Epithelial cell of proximal tubule (primary cell): ENCODE data around the gene PIKFYVE. TPM values are rescaled to one million over a fixed set of nuclear protein-coding genes. Genes with fewer than 3 reads are reported as not detected.

Source experiments
- DNase-seq: peaks from one replicate; pipeline ENCODE4 v3.0.0-alpha.2; 2011; ENCODE audit warnings: low read depth
- H3K4me3 ChIP-seq: 2 replicates; pipeline ENCODE4 v1.5.1; 2011; ENCODE audit warnings: low read depth, mild to moderate bottlenecking, low read length
- total RNA-seq: library from RNA; depleted of rRNA; stranded (reverse); fragments of >200 nt; gene quantifications from 2 replicates; pipeline ENCODE4 v1.2.3, GENCODE V29; 2015
- TF ChIP-seq, protein P1 (sequence below): conservative IDR thresholded peaks from 2 replicates; pipeline ENCODE4 v1.5.1; 2012; ENCODE audit warnings: low read depth, mild to moderate bottlenecking, low read length

The PIKFYVE gene
- total RNA-seq, 1 donor from 2014 or later, result 13.8 TPM

GRCh38 chr2:208235860-208236259 lies 30.2 kb upstream of the PIKFYVE start:
- H3K4me3 ChIP-seq, result no peak overlapping the region
- DNase-seq, result no peak
- TF ChIP-seq, protein P1, sequence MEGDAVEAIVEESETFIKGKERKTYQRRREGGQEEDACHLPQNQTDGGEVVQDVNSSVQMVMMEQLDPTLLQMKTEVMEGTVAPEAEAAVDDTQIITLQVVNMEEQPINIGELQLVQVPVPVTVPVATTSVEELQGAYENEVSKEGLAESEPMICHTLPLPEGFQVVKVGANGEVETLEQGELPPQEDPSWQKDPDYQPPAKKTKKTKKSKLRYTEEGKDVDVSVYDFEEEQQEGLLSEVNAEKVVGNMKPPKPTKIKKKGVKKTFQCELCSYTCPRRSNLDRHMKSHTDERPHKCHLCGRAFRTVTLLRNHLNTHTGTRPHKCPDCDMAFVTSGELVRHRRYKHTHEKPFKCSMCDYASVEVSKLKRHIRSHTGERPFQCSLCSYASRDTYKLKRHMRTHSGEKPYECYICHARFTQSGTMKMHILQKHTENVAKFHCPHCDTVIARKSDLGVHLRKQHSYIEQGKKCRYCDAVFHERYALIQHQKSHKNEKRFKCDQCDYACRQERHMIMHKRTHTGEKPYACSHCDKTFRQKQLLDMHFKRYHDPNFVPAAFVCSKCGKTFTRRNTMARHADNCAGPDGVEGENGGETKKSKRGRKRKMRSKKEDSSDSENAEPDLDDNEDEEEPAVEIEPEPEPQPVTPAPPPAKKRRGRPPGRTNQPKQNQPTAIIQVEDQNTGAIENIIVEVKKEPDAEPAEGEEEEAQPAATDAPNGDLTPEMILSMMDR, result no peak

- TF ChIP-seq, protein P1, result no peak
- no peak for DNase-seq
- no peak overlapping the region for H3K4me3 ChIP-seq
Measured at GRCh38 chr2:208239770-208240493, 26.1 kb upstream of the PIKFYVE start.

DNA sequence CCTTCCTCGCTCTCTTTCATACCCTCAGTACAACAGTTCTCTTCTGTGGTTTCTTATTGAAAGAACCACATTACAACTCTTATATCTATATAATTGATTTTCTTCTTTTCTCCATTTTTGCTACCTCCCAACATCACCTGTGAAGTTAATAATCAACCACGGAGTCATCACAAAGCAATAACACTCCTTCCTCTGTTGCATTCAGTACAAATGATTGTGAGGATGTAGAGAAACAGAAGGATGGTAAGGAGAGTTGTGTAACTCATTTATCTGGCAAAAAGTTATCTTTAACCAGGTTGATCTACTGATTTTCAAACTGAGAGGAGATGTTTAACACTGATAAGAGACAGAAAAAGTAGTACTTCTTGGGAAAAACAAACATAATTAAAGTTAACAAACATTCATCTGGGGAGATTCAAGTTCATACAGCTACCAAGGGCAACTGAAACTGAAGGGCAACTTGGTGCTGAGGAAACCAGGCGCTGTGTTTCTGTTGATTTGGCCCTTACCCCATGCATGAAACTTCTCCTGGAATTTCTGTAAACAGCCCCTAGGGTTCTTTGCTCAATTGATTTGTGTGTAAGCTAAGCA lies 25.3 kb upstream of the PIKFYVE start:
- H3K4me3 ChIP-seq, result no peak overlapping the region
- TF ChIP-seq, protein P1, result no peak
- no peak for DNase-seq

DNA sequence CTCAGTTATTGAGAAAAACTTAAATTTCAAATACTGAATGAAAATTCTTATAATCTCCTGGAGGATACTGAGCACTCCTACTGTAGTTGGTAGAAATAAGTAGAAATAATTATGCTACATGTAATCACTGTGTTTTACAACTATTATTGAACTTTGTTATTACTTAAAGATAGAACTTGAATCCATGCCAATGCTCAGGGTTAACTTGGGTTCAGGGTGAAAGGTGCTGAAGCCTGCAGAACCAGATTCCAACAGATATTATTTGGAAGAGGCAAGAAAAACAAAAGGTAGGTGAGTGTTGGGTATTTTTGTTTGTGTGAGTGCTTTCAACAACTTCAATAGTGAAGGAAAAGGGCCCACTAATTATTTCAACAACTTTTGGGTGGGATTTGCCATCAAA lies 21.6 kb upstream of the PIKFYVE start:
- no peak for DNase-seq
- H3K4me3 ChIP-seq, result no peak overlapping the region
- TF ChIP-seq, protein P1, result no peak

DNA sequence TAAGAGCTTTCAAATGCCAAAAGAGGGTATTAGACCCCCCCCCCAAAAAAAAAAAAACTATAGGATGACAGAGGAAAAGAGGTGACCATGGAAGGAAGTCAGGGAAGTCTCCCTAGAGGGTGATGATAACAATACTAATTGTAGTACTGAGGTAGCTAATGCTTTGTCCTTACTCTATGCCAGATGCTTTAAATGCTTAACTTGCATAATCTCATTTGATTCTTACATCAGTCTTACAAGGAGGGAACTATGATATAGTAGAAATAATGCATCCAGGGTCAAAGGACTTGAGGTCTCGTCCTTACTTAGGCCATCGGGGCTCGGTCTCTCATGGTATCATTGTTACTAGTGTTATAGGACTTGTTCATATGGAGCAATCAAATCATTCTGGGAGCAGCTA lies 20.3 kb upstream of the PIKFYVE start:
- TF ChIP-seq, protein P1, result no peak
- DNase-seq, result no peak

GRCh38 chr2:208248601-208249000 lies 17.5 kb upstream of the PIKFYVE start:
- no peak overlapping the region for H3K4me3 ChIP-seq
- DNase-seq, result no peak
- TF ChIP-seq, protein P1, result no peak

More for the DNA sequence above, 20.3 kb upstream of the PIKFYVE start:
- H3K4me3 ChIP-seq, result no peak overlapping the region

DNA sequence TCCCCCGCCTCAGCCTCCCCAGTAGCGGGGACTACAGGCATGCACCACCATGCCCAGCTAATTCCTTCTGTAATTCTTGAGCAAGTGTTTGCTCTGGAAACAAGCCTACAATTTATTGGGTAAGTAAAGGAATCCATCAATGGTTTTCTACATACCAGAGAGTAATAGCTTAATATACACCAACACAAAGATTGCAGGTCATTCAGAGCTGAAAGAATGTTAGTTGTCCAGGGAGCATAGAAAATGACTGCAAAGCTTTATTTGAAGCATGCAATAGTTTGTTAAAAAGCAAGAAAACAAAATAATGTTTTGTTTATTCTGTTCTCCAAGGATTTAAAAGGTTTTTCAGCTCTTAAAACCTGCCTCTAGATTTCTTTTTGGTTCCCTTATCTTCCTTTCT lies 16.8 kb upstream of the PIKFYVE start:
- TF ChIP-seq, protein P1, result no peak
- no peak overlapping the region for H3K4me3 ChIP-seq
- no peak for DNase-seq
